Natural killer cell (primary cell): ENCODE results near the gene SPCS1. TPM values are rescaled to one million over a fixed set of nuclear protein-coding genes. Genes with fewer than 3 reads are reported as not detected.

Source experiments
- ATAC-seq, 3 donors: fragments of 150-1000 bp in 2 of 3; fragments of 200-7000 bp in 1 of 3; cut with Tn5 transposase; 1 replicate in 1 of 3; 2 replicates in 2 of 3; pipeline ENCODE4 v1.10.0; 2021; ENCODE audit warnings: mild to moderate bottlenecking in 2 of 3, moderate library complexity in 2 of 3
- DNase-seq, 2 donors: peaks; one replicate each; pipeline versions ENCODE4 v3.0.0 to v3.0.0-alpha.2; 2013 to 2021; ENCODE audit warnings: mixed read lengths in 1 of 2
- H3K27ac ChIP-seq: one replicate; pipeline ENCODE4 v1.5.1; 2013; ENCODE audit warnings: mild to moderate bottlenecking, low read length
- H3K27me3 ChIP-seq: one replicate; pipeline ENCODE4 v1.6.1; 2013; ENCODE audit warnings: low read length; ENCODE audit not compliant: control insufficient read depth, insufficient read depth
- H3K36me3 ChIP-seq: one replicate; pipeline ENCODE4 v1.6.1; 2013; ENCODE audit warnings: low read length; ENCODE audit not compliant: control insufficient read depth, insufficient read depth
- H3K4me1 ChIP-seq: one replicate; pipeline ENCODE4 v1.6.1; 2013; ENCODE audit warnings: low read length; ENCODE audit not compliant: control insufficient read depth, insufficient read depth
- H3K4me3 ChIP-seq: one replicate; pipeline ENCODE4 v1.5.1; 2013; ENCODE audit warnings: low read length
- H3K9me3 ChIP-seq: one replicate; pipeline ENCODE4 v1.6.1; 2013; ENCODE audit warnings: low read length; ENCODE audit not compliant: control insufficient read depth, insufficient read depth
- H3K27ac Mint-ChIP-seq, 2 donors: one replicate each; pipeline ENCODE4 v1.8.0; 2022; ENCODE audit warnings: mild to moderate bottlenecking in 2 of 2, mixed read lengths in 2 of 2, moderate library complexity in 1 of 2
- H3K27me3 Mint-ChIP-seq, 2 donors: one replicate each; pipeline ENCODE4 v1.8.0; 2022; ENCODE audit warnings: low read depth in 2 of 2, mixed read lengths in 2 of 2
- H3K36me3 Mint-ChIP-seq: one replicate; pipeline ENCODE4 v1.8.0; 2022; ENCODE audit warnings: mixed read lengths
- H3K4me1 Mint-ChIP-seq, 2 donors: one replicate each; pipeline ENCODE4 v1.8.0; 2022; ENCODE audit warnings: mixed read lengths in 2 of 2
- H3K4me3 Mint-ChIP-seq: one replicate; pipeline ENCODE4 v1.8.0; 2022; ENCODE audit warnings: mild to moderate bottlenecking, moderate library complexity, mixed read lengths
- H3K9me3 Mint-ChIP-seq, 2 donors: one replicate each; pipeline ENCODE4 v1.8.0; 2022; ENCODE audit warnings: mixed read lengths in 2 of 2
- WGBS: methylation state at CpG from one replicate; pipeline ENCODE4 v1.1.7; 2013; ENCODE audit warnings: missing lambda C conversion rate; ENCODE audit not compliant: insufficient coverage; 5-methylcytosine and 5-hydroxymethylcytosine counted together
- intact Hi-C: fragments of 100-400 bp; cut with micrococcal nuclease; formaldehyde crosslinking; loops from one replicate; pipeline ENCODE4 v1.14.2; 2022
- total RNA-seq, 4 donors: library from RNA; stranded (reverse); fragments of 120-200 nt in 1 of 4; gene quantifications; one replicate each; pipeline versions ENCODE4 v1.2.3 to v1.2.4, GENCODE V29; 2013 to 2022
- TF ChIP-seq, protein P1 (sequence below): fragments of 200-600 bp; IDR thresholded peaks from one replicate; pipeline ENCODE4 v1.8.0; 2022; ENCODE audit warnings: antibody characterized with exemption

Gene SPCS1
- total RNA-seq, 3 donors from 2014 or later (not counting 1 experiment from before 2014, with no cell fraction given), result 52.4 to 64.4 (median 57.3) TPM

GRCh38 chr3:52743152-52743551 lies 37.2 kb downstream of the SPCS1 start:
- no peak overlapping the region for H3K27ac Mint-ChIP-seq
- DNase-seq (no peak), ATAC-seq (no peak)
- Histone ChIP-seq H3K27ac (no peak overlapping the region), H3K9me3 (no peaks in the 10 kb centered on the region), H3K27me3 (no peaks in the 10 kb centered on the region), H3K4me1 (no peaks in the 10 kb centered on the region), H3K4me3 (no peak overlapping the region), H3K36me3 (peaks cover 53% of the 10 kb centered on the region)
- WGBS, result 100% methylated on average over 5 of the region's 5 CpGs
- H3K27me3 Mint-ChIP-seq, result no peaks in the 10 kb centered on the region
- H3K36me3 Mint-ChIP-seq, result peaks cover 33% of the 10 kb centered on the region
- H3K9me3 Mint-ChIP-seq, result no peaks in the 10 kb centered on the region
- intact Hi-C loops, result no loop called here
- no peaks in the 10 kb centered on the region for H3K4me1 Mint-ChIP-seq
- TF ChIP-seq, protein P1, sequence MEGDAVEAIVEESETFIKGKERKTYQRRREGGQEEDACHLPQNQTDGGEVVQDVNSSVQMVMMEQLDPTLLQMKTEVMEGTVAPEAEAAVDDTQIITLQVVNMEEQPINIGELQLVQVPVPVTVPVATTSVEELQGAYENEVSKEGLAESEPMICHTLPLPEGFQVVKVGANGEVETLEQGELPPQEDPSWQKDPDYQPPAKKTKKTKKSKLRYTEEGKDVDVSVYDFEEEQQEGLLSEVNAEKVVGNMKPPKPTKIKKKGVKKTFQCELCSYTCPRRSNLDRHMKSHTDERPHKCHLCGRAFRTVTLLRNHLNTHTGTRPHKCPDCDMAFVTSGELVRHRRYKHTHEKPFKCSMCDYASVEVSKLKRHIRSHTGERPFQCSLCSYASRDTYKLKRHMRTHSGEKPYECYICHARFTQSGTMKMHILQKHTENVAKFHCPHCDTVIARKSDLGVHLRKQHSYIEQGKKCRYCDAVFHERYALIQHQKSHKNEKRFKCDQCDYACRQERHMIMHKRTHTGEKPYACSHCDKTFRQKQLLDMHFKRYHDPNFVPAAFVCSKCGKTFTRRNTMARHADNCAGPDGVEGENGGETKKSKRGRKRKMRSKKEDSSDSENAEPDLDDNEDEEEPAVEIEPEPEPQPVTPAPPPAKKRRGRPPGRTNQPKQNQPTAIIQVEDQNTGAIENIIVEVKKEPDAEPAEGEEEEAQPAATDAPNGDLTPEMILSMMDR, result no peak
- no peak overlapping the region for H3K4me3 Mint-ChIP-seq

DNA sequence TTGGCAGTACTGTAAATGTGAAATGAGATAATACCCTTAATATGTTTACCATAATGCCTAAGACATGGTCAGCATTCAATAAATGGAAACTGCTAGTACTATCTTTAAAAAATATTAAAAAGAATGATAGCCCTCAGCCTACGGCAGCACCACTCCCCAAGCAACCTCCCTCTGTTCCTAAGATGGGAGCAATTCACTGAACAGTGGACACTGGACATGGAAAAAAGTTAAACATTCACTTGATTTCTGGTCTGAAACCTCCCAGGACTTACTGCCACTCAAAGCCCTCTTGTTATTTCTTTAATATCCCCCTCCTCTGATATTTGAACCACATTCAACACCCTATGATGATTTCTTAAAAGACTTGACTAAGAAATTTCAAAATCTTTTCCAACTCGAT lies 37.8 kb downstream of the SPCS1 start:
- TF ChIP-seq, protein P1, result no peak
- Histone ChIP-seq H3K36me3 (peaks cover 56% of the 10 kb centered on the region), H3K27ac (no peak overlapping the region), H3K4me3 (no peak overlapping the region), H3K4me1 (no peaks in the 10 kb centered on the region), H3K9me3 (no peaks in the 10 kb centered on the region), H3K27me3 (no peaks in the 10 kb centered on the region)
- H3K36me3 Mint-ChIP-seq, result peaks cover 33% of the 10 kb centered on the region
- no peak for ATAC-seq
- no peak overlapping the region for H3K27ac Mint-ChIP-seq
- H3K9me3 Mint-ChIP-seq, result no peaks in the 10 kb centered on the region
- 100% methylated on average over 2 of the region's 2 CpGs for WGBS
- no peaks in the 10 kb centered on the region for H3K27me3 Mint-ChIP-seq
- no peaks in the 10 kb centered on the region for H3K4me1 Mint-ChIP-seq
- no peak overlapping the region for H3K4me3 Mint-ChIP-seq
- intact Hi-C loops, result no loop called here
- DNase-seq, result no peak

DNA sequence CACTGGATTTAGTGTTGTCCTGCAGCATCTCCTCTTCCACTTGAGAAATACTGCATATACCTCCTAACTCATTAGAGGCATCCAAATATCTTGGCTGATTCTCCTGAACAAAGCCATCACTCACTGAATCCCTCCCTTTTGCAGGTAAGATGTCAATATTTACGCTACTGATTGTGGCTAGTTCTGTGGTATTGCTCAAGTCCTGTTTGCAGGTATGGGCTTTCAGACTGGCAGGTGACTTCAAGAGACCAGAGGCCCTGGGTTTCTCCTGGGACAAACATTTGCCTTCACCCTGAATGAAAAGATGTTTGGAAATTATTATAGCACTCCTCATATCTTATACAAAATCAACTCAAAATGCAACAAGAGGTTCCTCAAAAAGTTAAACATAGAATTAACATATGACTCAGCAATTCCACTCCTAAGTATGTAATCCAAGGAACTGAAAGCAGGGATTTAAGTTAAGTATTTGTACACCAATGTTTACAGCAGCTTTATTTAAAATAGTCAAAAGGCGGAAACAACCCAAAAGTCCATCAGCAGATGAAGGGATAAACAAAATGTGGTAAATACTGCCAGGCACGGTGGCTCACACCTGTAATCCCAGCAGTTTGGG lies 46.2 kb downstream of the SPCS1 start:
- 100% methylated on average over 3 of the region's 3 CpGs for WGBS

More for the DNA sequence above, 46.2 kb downstream of the SPCS1 start:
- H3K36me3 ChIP-seq, result peaks cover 35% of the 10 kb centered on the region
- DNase-seq (no peak), ATAC-seq (no peak)
- H3K27me3 ChIP-seq, result no peaks in the 10 kb centered on the region
- no peak overlapping the region for H3K4me3 ChIP-seq
- no peaks in the 10 kb centered on the region for H3K9me3 Mint-ChIP-seq
- intact Hi-C loops, result no loop called here
- no peaks in the 10 kb centered on the region for H3K27me3 Mint-ChIP-seq
- no peak overlapping the region for H3K27ac ChIP-seq
- no peaks in the 10 kb centered on the region for H3K36me3 Mint-ChIP-seq
- no peaks in the 10 kb centered on the region for H3K9me3 ChIP-seq
- no peak overlapping the region for H3K27ac Mint-ChIP-seq
- H3K4me1 ChIP-seq, result no peaks in the 10 kb centered on the region
- TF ChIP-seq, protein P1, result no peak
- no peaks in the 10 kb centered on the region for H3K4me1 Mint-ChIP-seq
- no peak overlapping the region for H3K4me3 Mint-ChIP-seq
